Gastrocnemius medialis (tissue), 4 donors: ENCODE results near the gene XG.

Experiments
- CTCF ChIP-seq, 5 experiments: fragments of 450-650 bp in 3 of 5; fragments of 200-600 bp in 2 of 5; sonication (generic) in 2 of 5; IDR thresholded peaks in 4 of 5; conservative IDR thresholded peaks in 1 of 5; 1 replicate in 4 of 5; 2 replicates in 1 of 5; pipeline ENCODE4 v1.5.1; 2016 to 2019; ENCODE audit warnings: antibody characterized with exemption in 5 of 5, mild to moderate bottlenecking in 3 of 5, moderate library complexity in 3 of 5
- POLR2A ChIP-seq, 2 donors: fragments of 450-650 bp; IDR thresholded peaks; one replicate each; pipeline ENCODE4 v1.6.1; 2017; ENCODE audit warnings: antibody characterized with exemption in 2 of 2, mild to moderate bottlenecking in 2 of 2, moderate library complexity in 2 of 2

- no peak for TF ChIP-seq CTCF (IDR thresholded peaks at IDR 0.05 in 4 of 5, conservative IDR thresholded peaks at IDR 0.05 in 1 of 5)
- TF ChIP-seq POLR2A (IDR thresholded peaks at IDR 0.05): no peak
Observed at GRCh38 chrX:2732076-2732475, 19.8 kb upstream of the XG start.
